Effector memory CD4-positive, alpha-beta T cell (primary cell): Measurements from ENCODE around the gene ITGBL1.

ENCODE experiments used
- DNase-seq, 3 donors: peaks; one replicate each; pipeline ENCODE4 v3.0.0-alpha.2; 2020
- H3K27ac ChIP-seq: 2 replicates; pipeline ENCODE4 v1.7.0; 2013; ENCODE audit warnings: mild to moderate bottlenecking, low read length, moderate library complexity; ENCODE audit not compliant: insufficient read depth, poor library complexity, severe bottlenecking
- H3K27me3 ChIP-seq: replicated peaks from 2 replicates; pipeline ENCODE4 v1.7.0; 2013; ENCODE audit warnings: mild to moderate bottlenecking, low read length; ENCODE audit not compliant: insufficient read depth, control insufficient read depth, poor library complexity, severe bottlenecking
- H3K36me3 ChIP-seq: 2 replicates; pipeline ENCODE4 v1.7.0; 2013; ENCODE audit warnings: mild to moderate bottlenecking, low read length, moderate library complexity; ENCODE audit not compliant: control insufficient read depth, insufficient read depth
- H3K4me1 ChIP-seq: 2 replicates; pipeline ENCODE4 v1.7.0; 2013; ENCODE audit warnings: low read length, mild to moderate bottlenecking; ENCODE audit not compliant: control insufficient read depth, insufficient read depth, poor library complexity, severe bottlenecking
- H3K4me3 ChIP-seq: 2 replicates; pipeline ENCODE4 v1.7.0; 2013; ENCODE audit warnings: low read length, low read depth, mild to moderate bottlenecking; ENCODE audit not compliant: insufficient read depth, poor library complexity, severe bottlenecking
- H3K9me3 ChIP-seq: 2 replicates; pipeline ENCODE4 v1.7.0; 2013; ENCODE audit warnings: mild to moderate bottlenecking, low read length, moderate library complexity; ENCODE audit not compliant: control insufficient read depth

The ITGBL1 gene

GRCh38 chr13:101640788-101641400, 188.4 kb downstream of the ITGBL1 start:
- no peak for DNase-seq
- Histone ChIP-seq H3K27ac (no peak overlapping the region), H3K4me3 (no peak overlapping the region), H3K27me3 (no peaks in the 10 kb centered on the region), H3K9me3 (no peaks in the 10 kb centered on the region), H3K36me3 (no peaks in the 10 kb centered on the region), H3K4me1 (no peaks in the 10 kb centered on the region)

- no peak for DNase-seq
- H3K9me3 ChIP-seq, result no peaks in the 10 kb centered on the region
- H3K27me3 ChIP-seq, result no peaks in the 10 kb centered on the region
- no peak overlapping the region for H3K27ac ChIP-seq
- H3K4me3 ChIP-seq, result no peak overlapping the region
- no peaks in the 10 kb centered on the region for H3K36me3 ChIP-seq
- no peaks in the 10 kb centered on the region for H3K4me1 ChIP-seq
Observed at GRCh38 chr13:101645871-101646270, 193.4 kb downstream of the ITGBL1 start.

GRCh38 chr13:101647760-101648159, 195.3 kb downstream of the ITGBL1 start:
- DNase-seq, result no peak
- Histone ChIP-seq H3K36me3 (no peaks in the 10 kb centered on the region), H3K9me3 (no peaks in the 10 kb centered on the region), H3K4me3 (no peak overlapping the region), H3K4me1 (no peaks in the 10 kb centered on the region), H3K27me3 (no peaks in the 10 kb centered on the region), H3K27ac (no peak overlapping the region)

GRCh38 chr13:101648766-101649487, 196.5 kb downstream of the ITGBL1 start:
- H3K4me1 ChIP-seq, result no peaks in the 10 kb centered on the region
- H3K4me3 ChIP-seq, result no peak overlapping the region
- DNase-seq, result no peak
- no peaks in the 10 kb centered on the region for H3K9me3 ChIP-seq
- H3K27me3 ChIP-seq, result no peaks in the 10 kb centered on the region
- no peaks in the 10 kb centered on the region for H3K36me3 ChIP-seq
- H3K27ac ChIP-seq, result no peak overlapping the region

- Histone ChIP-seq H3K4me3 (no peak overlapping the region), H3K4me1 (no peaks in the 10 kb centered on the region), H3K9me3 (no peaks in the 10 kb centered on the region), H3K36me3 (no peaks in the 10 kb centered on the region), H3K27me3 (no peaks in the 10 kb centered on the region), H3K27ac (no peak overlapping the region)
- no peak for DNase-seq
Observed at GRCh38 chr13:101649488-101650126, 197.1 kb downstream of the ITGBL1 start.

- Histone ChIP-seq H3K27me3 (no peaks in the 10 kb centered on the region), H3K9me3 (no peaks in the 10 kb centered on the region), H3K4me3 (no peak overlapping the region), H3K27ac (no peak overlapping the region), H3K4me1 (no peaks in the 10 kb centered on the region), H3K36me3 (no peaks in the 10 kb centered on the region)
- DNase-seq, result no peak
Observed at GRCh38 chr13:101654883-101655282, 202.4 kb downstream of the ITGBL1 start.

- H3K4me3 ChIP-seq, result no peak overlapping the region
- no peaks in the 10 kb centered on the region for H3K4me1 ChIP-seq
- no peaks in the 10 kb centered on the region for H3K9me3 ChIP-seq
- no peak overlapping the region for H3K27ac ChIP-seq
- no peaks in the 10 kb centered on the region for H3K27me3 ChIP-seq
- DNase-seq, result no peak
- no peaks in the 10 kb centered on the region for H3K36me3 ChIP-seq
Observed at GRCh38 chr13:101655435-101655834, 203.0 kb downstream of the ITGBL1 start.

GRCh38 chr13:101660711-101661110, 208.2 kb downstream of the ITGBL1 start:
- Histone ChIP-seq H3K9me3 (no peaks in the 10 kb centered on the region), H3K27ac (no peak overlapping the region), H3K27me3 (no peaks in the 10 kb centered on the region), H3K4me3 (no peak overlapping the region), H3K36me3 (no peaks in the 10 kb centered on the region), H3K4me1 (no peaks in the 10 kb centered on the region)
- no peak for DNase-seq

GRCh38 chr13:101661839-101662238, 209.4 kb downstream of the ITGBL1 start:
- DNase-seq, result no peak
- H3K27ac ChIP-seq, result no peak overlapping the region
- H3K4me1 ChIP-seq, result no peaks in the 10 kb centered on the region
- no peaks in the 10 kb centered on the region for H3K9me3 ChIP-seq
- H3K36me3 ChIP-seq, result no peaks in the 10 kb centered on the region
- H3K4me3 ChIP-seq, result no peak overlapping the region
- no peaks in the 10 kb centered on the region for H3K27me3 ChIP-seq
